ENCODE results near the gene HES4.
"Not testable (repeated sequence)": the region's sequence is repeated elsewhere in the genome, so short reads cannot be mapped to it uniquely, and the experiment has no call there.

Gene HES4

GRCh38 chr1:997713-997992 is 2.2 kb downstream of the HES4 start:
- Histone ChIP-seq H3K9me3 (ENCODE audit: insufficient read depth, low read depth, low read length) (no peaks in the 10 kb centered on the region), H4K20me1 (ENCODE audit: insufficient read depth, low read length, poor library complexity, severe bottlenecking) (peaks cover 17% of the 10 kb centered on the region), H3K4me2 (ENCODE audit: low read depth, low read length, poor library complexity, severe bottlenecking) (peak overlapping the region; percentile 98), H3K4me1 (ENCODE audit: insufficient read depth, low read length, poor library complexity, severe bottlenecking) (peaks cover 28% of the 10 kb centered on the region), H3K9ac (ENCODE audit: low read depth, low read length, poor library complexity, severe bottlenecking) (no peak overlapping the region), H2AFZ (ENCODE audit: low read length) (no peak overlapping the region), H3K36me3 (ENCODE audit: insufficient read depth, low read length) (no peaks in the 10 kb centered on the region), H3K27me3 (ENCODE audit: insufficient read depth, low read length, poor library complexity, severe bottlenecking) (no peaks in the 10 kb centered on the region), H3F3A (ENCODE audit: low read depth) (no peaks in the 10 kb centered on the region), H3K4me3 (ENCODE audit: low read length, poor library complexity, severe bottlenecking) (no peak overlapping the region), H3K9me2 (replicated peaks; ENCODE audit: low read depth, low read length) (no peaks in the 10 kb centered on the region), H3K79me2 (ENCODE audit: insufficient read depth, low read length) (peaks cover 8% of the 10 kb centered on the region; the same call in 1 of the 2 replicates)
- TF ChIP-seq EZH2phosphoT487 (IDR thresholded peaks at IDR 0.05; ENCODE audit: borderline replicate concordance) (no peak), CTCF (conservative IDR thresholded peaks at IDR 0.05; ENCODE audit: low read length) (no peak)

- H3K9me2 ChIP-seq (replicated peaks; ENCODE audit: low read depth, low read length), result no peaks in the 10 kb centered on the region
- H4K20me1 ChIP-seq (ENCODE audit: insufficient read depth, low read length, poor library complexity, severe bottlenecking), result peaks cover 17% of the 10 kb centered on the region
- H3F3A ChIP-seq (ENCODE audit: low read depth), result no peaks in the 10 kb centered on the region
- H3K9me3 ChIP-seq (ENCODE audit: insufficient read depth, low read depth, low read length), result no peaks in the 10 kb centered on the region
- H3K79me2 ChIP-seq (ENCODE audit: insufficient read depth, low read length), result peaks cover 8% of the 10 kb centered on the region; the same call in 1 of the 2 replicates
- H3K9ac ChIP-seq (ENCODE audit: low read depth, low read length, poor library complexity, severe bottlenecking), result no peak overlapping the region
- no peaks in the 10 kb centered on the region for H3K36me3 ChIP-seq (ENCODE audit: insufficient read depth, low read length)
- peaks cover 27% of the 10 kb centered on the region for H3K4me1 ChIP-seq (ENCODE audit: insufficient read depth, low read length, poor library complexity, severe bottlenecking)
- H3K4me2 ChIP-seq (ENCODE audit: low read depth, low read length, poor library complexity, severe bottlenecking), result peak overlapping the region; percentile 98
- H3K4me3 ChIP-seq (ENCODE audit: low read length, poor library complexity, severe bottlenecking), result no peak overlapping the region
- TF ChIP-seq CTCF (conservative IDR thresholded peaks at IDR 0.05; ENCODE audit: low read length), result no peak
- no peak for TF ChIP-seq EZH2phosphoT487 (IDR thresholded peaks at IDR 0.05; ENCODE audit: borderline replicate concordance)
- no peaks in the 10 kb centered on the region for H3K27me3 ChIP-seq (ENCODE audit: insufficient read depth, low read length, poor library complexity, severe bottlenecking)
- no peak overlapping the region for H2AFZ ChIP-seq (ENCODE audit: low read length)
Observed at GRCh38 chr1:996851-997712, 2.8 kb downstream of the HES4 start.

- Histone ChIP-seq H3K27me3 (ENCODE audit: insufficient read depth, low read length, poor library complexity, severe bottlenecking) (no peaks in the 10 kb centered on the region), H3K9me2 (replicated peaks; ENCODE audit: low read depth, low read length) (no peaks in the 10 kb centered on the region), H3K9me3 (ENCODE audit: insufficient read depth, low read depth, low read length) (no peaks in the 10 kb centered on the region), H3K4me2 (ENCODE audit: low read depth, low read length, poor library complexity, severe bottlenecking) (peak overlapping the region; percentile 9), H3K4me1 (ENCODE audit: insufficient read depth, low read length, poor library complexity, severe bottlenecking) (peaks cover 20% of the 10 kb centered on the region), H3K36me3 (ENCODE audit: insufficient read depth, low read length) (no peaks in the 10 kb centered on the region), H3F3A (ENCODE audit: low read depth) (no peaks in the 10 kb centered on the region), H3K79me2 (ENCODE audit: insufficient read depth, low read length) (peaks cover 2% of the 10 kb centered on the region; the same call in 1 of the 2 replicates), H3K4me3 (ENCODE audit: low read length, poor library complexity, severe bottlenecking) (no peak overlapping the region), H2AFZ (ENCODE audit: low read length) (no peak overlapping the region), H4K20me1 (ENCODE audit: insufficient read depth, low read length, poor library complexity, severe bottlenecking) (peaks cover 17% of the 10 kb centered on the region), H3K9ac (ENCODE audit: low read depth, low read length, poor library complexity, severe bottlenecking) (no peak overlapping the region)
- TF ChIP-seq CTCF (conservative IDR thresholded peaks at IDR 0.05; ENCODE audit: low read length) (no peak), EZH2phosphoT487 (IDR thresholded peaks at IDR 0.05; ENCODE audit: borderline replicate concordance) (no peak)
Observed at GRCh38 chr1:995665-996633, 3.9 kb downstream of the HES4 start.

- not testable (repeated sequence) for H2AFZ ChIP-seq (ENCODE audit: low read length); H3F3A ChIP-seq (ENCODE audit: low read depth); H3K9ac ChIP-seq (ENCODE audit: low read depth, low read length, poor library complexity, severe bottlenecking); H3K36me3 ChIP-seq (ENCODE audit: insufficient read depth, low read length); H3K9me3 ChIP-seq (ENCODE audit: insufficient read depth, low read depth, low read length); H3K79me2 ChIP-seq (ENCODE audit: insufficient read depth, low read length); H3K27me3 ChIP-seq (ENCODE audit: insufficient read depth, low read length, poor library complexity, severe bottlenecking); H3K4me2 ChIP-seq (ENCODE audit: low read depth, low read length, poor library complexity, severe bottlenecking); H3K9me2 ChIP-seq (replicated peaks; ENCODE audit: low read depth, low read length); H3K4me3 ChIP-seq (ENCODE audit: low read length, poor library complexity, severe bottlenecking)
- H4K20me1 ChIP-seq (ENCODE audit: insufficient read depth, low read length, poor library complexity, severe bottlenecking), result peaks cover 17% of the 10 kb centered on the region
- H3K4me1 ChIP-seq (ENCODE audit: insufficient read depth, low read length, poor library complexity, severe bottlenecking), result peaks cover 16% of the 10 kb centered on the region
Observed at GRCh38 chr1:994546-994945, 5.4 kb downstream of the HES4 start.
